ENCODE data around the gene ANKHD1.

ANKHD1 gene

GRCh38 chr5:140540227-140540626 lies 138.6 kb downstream of the ANKHD1 start:
- ChIA-PET POLR2A (interaction anchor here (1.8 kb wide), 1 partner anchor 17 kb away, joined by 5 read pairs; the partner anchor contains the start of gene SRA1), CTCF (no interaction called here)
- TF ChIP-seq SUZ12 (IDR thresholded peaks at IDR 0.05), result no peak
- no peak for TF ChIP-seq PKNOX1 (IDR thresholded peaks at IDR 0.05)
- TF ChIP-seq HDGF (IDR thresholded peaks at IDR 0.05; ENCODE audit: borderline replicate concordance), result no peak
- TF ChIP-seq ARNT (IDR thresholded peaks at IDR 0.05), result no peak
- no peak for TF ChIP-seq ZNF384 (IDR thresholded peaks at IDR 0.05)
- TF ChIP-seq FOXA1 (IDR thresholded peaks at IDR 0.05), result no peak
- no peak for TF ChIP-seq FOXK2 (IDR thresholded peaks at IDR 0.05)
- no peak for TF ChIP-seq FOXM1 (IDR thresholded peaks at IDR 0.05; ENCODE audit: borderline replicate concordance)
- TF ChIP-seq NFRKB (IDR thresholded peaks at IDR 0.05), result no peak
- no peak for TF ChIP-seq ELF4 (IDR thresholded peaks at IDR 0.05)
- TF ChIP-seq BHLHE40 (IDR thresholded peaks at IDR 0.05; ENCODE audit: borderline replicate concordance), result no peak
- no peak for TF ChIP-seq TARDBP (IDR thresholded peaks at IDR 0.05)
- no peak for TF ChIP-seq CTBP1 (IDR thresholded peaks at IDR 0.05; ENCODE audit: borderline replicate concordance)
- TF ChIP-seq SP1 (IDR thresholded peaks at IDR 0.05), result no peak
- no peak for TF ChIP-seq L3MBTL2 (conservative IDR thresholded peaks at IDR 0.05)
- no peak for TF ChIP-seq LEF1 (IDR thresholded peaks at IDR 0.05; ENCODE audit: borderline replicate concordance)
- DNase-seq (ENCODE audit: extremely low spot score), result no peak

DNA sequence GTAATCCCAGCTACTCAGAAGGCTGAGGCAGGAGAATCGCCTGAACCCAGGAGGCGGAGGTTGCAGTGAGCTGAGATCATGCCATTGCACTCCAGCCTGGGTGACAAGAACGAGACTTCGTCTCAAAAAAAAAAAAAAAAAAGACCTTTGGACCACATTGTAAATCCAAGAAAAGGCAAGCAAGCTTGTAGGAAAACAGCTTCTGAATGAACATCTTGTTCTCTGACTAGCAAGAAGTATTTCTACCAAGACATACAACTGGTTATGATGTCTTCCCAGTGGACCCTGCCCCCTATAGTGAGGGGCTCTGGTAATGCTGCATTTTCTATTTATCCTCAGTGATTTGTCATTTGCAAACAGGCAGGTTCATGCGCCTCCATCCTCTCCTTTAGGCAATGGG lies 141.3 kb downstream of the ANKHD1 start:
- no peak for DNase-seq (ENCODE audit: extremely low spot score)
- ChIA-PET POLR2A (no interaction called here), CTCF (no interaction called here)
- TF ChIP-seq TARDBP (IDR thresholded peaks at IDR 0.05) (no peak), SP1 (IDR thresholded peaks at IDR 0.05) (no peak), FOXK2 (IDR thresholded peaks at IDR 0.05) (no peak), LEF1 (IDR thresholded peaks at IDR 0.05; ENCODE audit: borderline replicate concordance) (no peak), FOXA1 (IDR thresholded peaks at IDR 0.05) (no peak), PKNOX1 (IDR thresholded peaks at IDR 0.05) (no peak), L3MBTL2 (conservative IDR thresholded peaks at IDR 0.05) (no peak), ZNF384 (IDR thresholded peaks at IDR 0.05) (no peak), SUZ12 (IDR thresholded peaks at IDR 0.05) (no peak), ELF4 (IDR thresholded peaks at IDR 0.05) (no peak), FOXM1 (IDR thresholded peaks at IDR 0.05; ENCODE audit: borderline replicate concordance) (no peak), CTBP1 (IDR thresholded peaks at IDR 0.05; ENCODE audit: borderline replicate concordance) (no peak)

GRCh38 chr5:140544986-140545385 lies 143.4 kb downstream of the ANKHD1 start:
- TF ChIP-seq FOXA1 (IDR thresholded peaks at IDR 0.05), result no peak
- no peak for TF ChIP-seq ZNF384 (IDR thresholded peaks at IDR 0.05)
- no peak for TF ChIP-seq L3MBTL2 (conservative IDR thresholded peaks at IDR 0.05)
- TF ChIP-seq ELF4 (IDR thresholded peaks at IDR 0.05), result no peak
- no peak for TF ChIP-seq PKNOX1 (IDR thresholded peaks at IDR 0.05)
- no peak for TF ChIP-seq FOXK2 (IDR thresholded peaks at IDR 0.05)
- no peak for TF ChIP-seq BHLHE40 (IDR thresholded peaks at IDR 0.05; ENCODE audit: borderline replicate concordance)
- no peak for TF ChIP-seq LEF1 (IDR thresholded peaks at IDR 0.05; ENCODE audit: borderline replicate concordance)
- TF ChIP-seq TARDBP (IDR thresholded peaks at IDR 0.05), result no peak
- TF ChIP-seq ARNT (IDR thresholded peaks at IDR 0.05), result no peak
- TF ChIP-seq FOXM1 (IDR thresholded peaks at IDR 0.05; ENCODE audit: borderline replicate concordance), result no peak
- TF ChIP-seq NFRKB (IDR thresholded peaks at IDR 0.05), result no peak
- TF ChIP-seq CTBP1 (IDR thresholded peaks at IDR 0.05; ENCODE audit: borderline replicate concordance), result no peak
- TF ChIP-seq SUZ12 (IDR thresholded peaks at IDR 0.05), result no peak
- TF ChIP-seq SP1 (IDR thresholded peaks at IDR 0.05), result no peak
- no peak for TF ChIP-seq HDGF (IDR thresholded peaks at IDR 0.05; ENCODE audit: borderline replicate concordance)
- CTCF ChIA-PET, result interaction anchor here (0.6 kb wide), 1 partner anchor 270 kb away, joined by 5 read pairs; no protein-coding TSS in a partner anchor
- no peak for DNase-seq (ENCODE audit: extremely low spot score)
- POLR2A ChIA-PET, result interaction anchor here (0.8 kb wide), 1 partner anchor 21 kb away, joined by 3 read pairs; no protein-coding TSS in a partner anchor

DNA sequence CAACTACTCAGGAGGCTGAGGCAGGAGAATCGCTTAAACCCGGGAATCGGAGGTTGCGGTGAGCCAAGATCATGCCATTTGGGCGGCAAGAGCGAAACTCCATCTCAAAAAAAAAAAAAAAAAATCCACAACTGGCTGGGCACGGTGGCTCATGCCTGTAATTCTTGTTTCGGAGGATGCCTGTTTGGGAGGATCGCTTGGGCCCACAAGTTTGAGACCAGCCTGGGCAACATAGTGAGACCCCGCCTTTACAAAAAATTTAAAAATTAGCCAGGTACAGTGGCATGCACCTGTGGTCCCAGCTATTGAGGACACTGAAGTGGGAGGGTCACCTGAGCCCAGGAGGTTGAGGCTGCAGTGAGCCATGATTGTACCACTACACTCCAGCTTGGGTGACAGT lies 144.0 kb downstream of the ANKHD1 start:
- no peak for DNase-seq (ENCODE audit: extremely low spot score)
- TF ChIP-seq FOXK2 (IDR thresholded peaks at IDR 0.05) (no peak), FOXM1 (IDR thresholded peaks at IDR 0.05; ENCODE audit: borderline replicate concordance) (no peak), NFRKB (IDR thresholded peaks at IDR 0.05) (no peak), L3MBTL2 (conservative IDR thresholded peaks at IDR 0.05) (no peak), SP1 (IDR thresholded peaks at IDR 0.05) (no peak), ELF4 (IDR thresholded peaks at IDR 0.05) (no peak), CTBP1 (IDR thresholded peaks at IDR 0.05; ENCODE audit: borderline replicate concordance) (no peak), LEF1 (IDR thresholded peaks at IDR 0.05; ENCODE audit: borderline replicate concordance) (no peak), ZNF384 (IDR thresholded peaks at IDR 0.05) (no peak), PKNOX1 (IDR thresholded peaks at IDR 0.05) (no peak)
- CTCF ChIA-PET, result interaction anchor here (0.5 to 0.6 kb wide), 2 partner anchors 270 to 1023 kb away, joined by 3 to 5 read pairs; no protein-coding TSS in a partner anchor
- POLR2A ChIA-PET, result interaction anchor here (4.5 kb wide), 1 partner anchor 12 kb away, joined by 33 read pairs; the partner anchor contains the start of gene SRA1

GRCh38 chr5:140546851-140547507 lies 145.3 kb downstream of the ANKHD1 start:
- POLR2A ChIA-PET, result interaction anchor here (1.0 to 4.5 kb wide), 5 partner anchors 11 to 372 kb away, joined by 3 to 33 read pairs (median 4); partner anchors contain the start of genes CYSTM1, HARS1, HARS2 and IK
- CTCF ChIA-PET, result no interaction called here
- DNase-seq (ENCODE audit: extremely low spot score), result no peak
- no peak for TF ChIP-seq ARNT (IDR thresholded peaks at IDR 0.05)
- TF ChIP-seq BHLHE40 (IDR thresholded peaks at IDR 0.05; ENCODE audit: borderline replicate concordance), result no peak
- no peak for TF ChIP-seq SUZ12 (IDR thresholded peaks at IDR 0.05)
- no peak for TF ChIP-seq ELF4 (IDR thresholded peaks at IDR 0.05)
- TF ChIP-seq HDGF (IDR thresholded peaks at IDR 0.05; ENCODE audit: borderline replicate concordance), result no peak
- no peak for TF ChIP-seq FOXA1 (IDR thresholded peaks at IDR 0.05)
- TF ChIP-seq TARDBP (IDR thresholded peaks at IDR 0.05), result no peak
- no peak for TF ChIP-seq FOXK2 (IDR thresholded peaks at IDR 0.05)
- TF ChIP-seq FOXM1 (IDR thresholded peaks at IDR 0.05; ENCODE audit: borderline replicate concordance), result no peak
- TF ChIP-seq L3MBTL2 (conservative IDR thresholded peaks at IDR 0.05), result no peak
- no peak for TF ChIP-seq NFRKB (IDR thresholded peaks at IDR 0.05)
- no peak for TF ChIP-seq CTBP1 (IDR thresholded peaks at IDR 0.05; ENCODE audit: borderline replicate concordance)
- no peak for TF ChIP-seq ZNF384 (IDR thresholded peaks at IDR 0.05)
